GM12878 (cell line): ENCODE data around the gene IL18RAP.

Experiments
- CREB1 ChIP-seq: IDR thresholded peaks from 2 replicates; pipeline ENCODE4 v1.6.1; 2012; ENCODE audit warnings: low read depth, mild to moderate bottlenecking, inconsistent platforms
- CREM ChIP-seq: IDR thresholded peaks from 2 replicates; pipeline ENCODE4 v1.6.1; 2014; ENCODE audit warnings: antibody characterized with exemption, low read depth
- NRF1 ChIP-seq: conservative IDR thresholded peaks from 2 replicates; pipeline ENCODE4 v1.6.1; 2011; ENCODE audit warnings: mild to moderate bottlenecking, low read depth, low read length, improper control_type of control experiment

GRCh38 chr2:102498414-102498813 is 75.5 kb downstream of the IL18RAP start:
- TF ChIP-seq NRF1, result no peak
- TF ChIP-seq CREB1, result no peak
- no peak for TF ChIP-seq CREM
